Amygdala (tissue), 56 donors: ENCODE data around the gene RNF146.
"Not testable (repeated sequence)": the region's sequence is repeated elsewhere in the genome, so short reads cannot be mapped to it uniquely, and the experiment has no call there.

Experiments
- DNase-seq, 56 donors: peaks; one replicate each; lab custom pipeline; 2025; lab: John Stamatoyannopoulos, UW

RNF146 gene

DNA sequence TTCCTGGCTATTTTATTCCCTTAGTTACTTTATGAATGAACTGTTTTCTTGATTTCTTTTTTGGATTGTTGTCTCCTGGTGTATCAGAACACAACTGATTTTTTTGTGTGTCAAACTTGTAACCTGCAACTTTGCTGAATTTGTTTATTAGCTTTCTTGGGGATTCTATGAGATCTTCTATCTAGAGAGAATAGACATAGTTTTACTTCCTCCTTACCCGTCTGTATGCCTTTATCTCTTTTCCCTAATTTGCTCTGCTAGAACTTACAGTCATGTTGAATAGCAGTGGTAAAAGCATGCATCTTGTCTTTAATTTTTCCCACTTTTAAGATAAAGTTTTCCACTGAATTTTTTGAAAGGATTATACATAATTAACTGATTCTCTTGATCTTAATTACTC lies 13.2 kb downstream of the RNF146 start:
- DNase-seq = no peak

DNA sequence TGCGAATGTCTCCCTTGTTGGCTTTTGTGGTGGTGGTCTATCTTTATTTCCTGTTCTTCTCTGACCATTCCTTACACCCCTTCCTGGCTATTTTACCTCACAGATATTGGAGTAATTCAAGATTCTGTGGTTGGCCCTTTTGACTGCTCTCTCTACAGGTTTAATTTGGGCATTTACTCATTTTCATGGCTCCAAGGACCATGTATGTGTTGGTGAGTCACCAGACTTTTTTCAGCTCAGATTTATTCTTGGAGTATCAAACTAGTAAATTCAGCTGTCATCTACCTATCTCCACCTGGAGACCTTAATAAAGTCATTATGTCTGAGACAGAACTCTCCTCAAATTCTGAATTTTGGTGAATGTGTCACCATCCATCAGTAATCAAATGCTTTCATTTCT lies 15.5 kb downstream of the RNF146 start:
- DNase-seq = no peak

DNA sequence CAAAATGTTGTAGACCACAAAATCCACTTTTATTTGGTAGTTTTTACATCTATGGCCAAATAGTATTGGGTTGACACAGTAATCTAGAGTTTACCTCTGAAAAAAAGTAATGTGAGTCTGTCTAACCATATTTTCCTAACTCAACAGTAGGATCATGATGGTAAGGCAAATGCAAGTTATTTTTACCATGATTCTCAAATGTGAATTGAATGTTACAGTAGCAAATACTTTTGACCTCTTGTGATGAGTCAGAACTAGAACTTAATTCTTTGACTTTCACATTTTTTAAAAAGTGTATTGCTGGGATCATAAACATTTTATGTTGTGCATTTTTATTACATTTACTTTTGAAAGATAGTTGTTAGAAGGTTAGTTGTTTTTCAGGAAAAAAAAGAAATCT lies 22.0 kb downstream of the RNF146 start:
- no peak for DNase-seq

GRCh38 chr6:127289934-127290333 lies 23.3 kb downstream of the RNF146 start:
- DNase-seq = no peak

- no peak for DNase-seq
Observed at GRCh38 chr6:127290391-127291265, 24.0 kb downstream of the RNF146 start.

- no peak for DNase-seq
Observed at GRCh38 chr6:127291495-127291894, 24.8 kb downstream of the RNF146 start.

DNA sequence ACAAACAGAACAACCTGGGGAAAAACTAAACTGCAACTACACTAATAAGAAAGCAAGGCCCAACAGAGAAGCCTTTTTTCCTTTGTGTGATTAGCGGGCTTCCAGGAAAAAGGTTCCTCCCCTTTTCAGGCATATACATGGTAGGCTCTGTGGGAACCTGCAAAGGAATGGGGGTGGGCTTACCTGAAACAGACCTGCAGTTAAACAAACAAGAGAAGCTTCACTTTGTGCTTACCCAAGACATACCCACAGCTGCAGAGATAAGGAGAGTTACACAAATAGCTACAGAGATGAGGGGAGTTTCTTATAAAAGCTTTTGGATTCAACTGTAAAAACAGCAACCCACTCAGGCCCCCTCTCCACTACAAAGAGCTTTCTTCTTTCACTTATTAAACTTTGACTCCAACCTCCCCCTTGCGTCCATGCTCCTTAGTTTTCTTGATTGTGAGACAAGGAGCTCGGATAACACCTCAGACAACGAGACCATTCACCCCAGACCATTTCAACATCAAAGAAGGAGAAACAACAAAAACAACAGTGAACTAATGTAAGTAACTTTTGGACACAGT lies 30.9 kb downstream of the RNF146 start:
- DNase-seq = no peak

- DNase-seq = no peak
Observed at GRCh38 chr6:127298475-127298874, 31.8 kb downstream of the RNF146 start.

GRCh38 chr6:127299522-127300240 lies 33.0 kb downstream of the RNF146 start:
- DNase-seq = no peak

- DNase-seq = no peak
Observed at GRCh38 chr6:127300411-127300810, 33.7 kb downstream of the RNF146 start.

DNA sequence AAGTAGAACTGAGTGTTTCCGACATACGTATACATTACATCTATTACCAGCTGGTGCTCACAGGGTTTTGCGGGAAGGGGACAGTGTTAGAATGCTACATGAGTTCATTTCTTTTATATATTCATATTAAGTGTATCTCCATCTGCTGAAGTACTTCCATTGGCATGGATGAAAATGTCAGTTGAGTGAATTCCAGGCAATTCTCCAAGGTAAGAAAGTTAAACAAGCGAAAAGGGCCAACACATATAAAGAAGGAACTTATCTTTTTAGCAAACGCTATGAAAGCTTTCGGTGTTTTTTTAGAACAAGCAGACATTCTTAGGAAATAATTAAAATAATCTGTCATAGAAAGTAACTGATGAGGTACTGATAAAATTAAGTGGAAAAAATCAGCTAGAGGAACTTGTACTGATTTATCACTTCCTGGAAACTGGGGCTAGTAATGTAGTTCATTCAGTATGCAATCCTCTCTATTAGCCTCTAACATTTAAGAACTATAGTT lies 34.6 kb downstream of the RNF146 start:
- DNase-seq = no peak

GRCh38 chr6:127302728-127303660 lies 36.3 kb downstream of the RNF146 start:
- peak in 2 of 56 donors; percentile 9 to 49 for DNase-seq

DNA sequence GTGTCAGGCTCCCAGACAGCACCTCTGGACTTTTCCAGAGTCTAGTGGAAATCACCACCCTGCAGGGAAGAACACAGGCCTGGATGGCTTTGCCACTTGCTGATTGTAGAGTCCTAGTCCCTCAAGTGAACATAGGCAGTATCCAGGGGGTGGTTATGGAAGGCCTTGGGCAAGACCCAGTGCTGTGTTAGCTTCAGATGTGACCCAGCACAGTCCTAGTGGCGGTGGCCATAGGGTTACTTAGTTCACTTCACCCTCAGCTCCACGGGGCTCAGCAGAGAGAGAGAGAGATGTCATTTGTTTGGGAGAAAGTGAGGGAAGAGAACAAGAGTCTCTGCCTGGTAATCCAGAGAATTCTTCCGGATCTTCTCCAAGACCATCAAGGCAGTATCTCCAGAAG lies 37.3 kb downstream of the RNF146 start:
- DNase-seq = no peak

- DNase-seq = no peak
Observed at GRCh38 chr6:127305741-127306140, 39.1 kb downstream of the RNF146 start.

DNA sequence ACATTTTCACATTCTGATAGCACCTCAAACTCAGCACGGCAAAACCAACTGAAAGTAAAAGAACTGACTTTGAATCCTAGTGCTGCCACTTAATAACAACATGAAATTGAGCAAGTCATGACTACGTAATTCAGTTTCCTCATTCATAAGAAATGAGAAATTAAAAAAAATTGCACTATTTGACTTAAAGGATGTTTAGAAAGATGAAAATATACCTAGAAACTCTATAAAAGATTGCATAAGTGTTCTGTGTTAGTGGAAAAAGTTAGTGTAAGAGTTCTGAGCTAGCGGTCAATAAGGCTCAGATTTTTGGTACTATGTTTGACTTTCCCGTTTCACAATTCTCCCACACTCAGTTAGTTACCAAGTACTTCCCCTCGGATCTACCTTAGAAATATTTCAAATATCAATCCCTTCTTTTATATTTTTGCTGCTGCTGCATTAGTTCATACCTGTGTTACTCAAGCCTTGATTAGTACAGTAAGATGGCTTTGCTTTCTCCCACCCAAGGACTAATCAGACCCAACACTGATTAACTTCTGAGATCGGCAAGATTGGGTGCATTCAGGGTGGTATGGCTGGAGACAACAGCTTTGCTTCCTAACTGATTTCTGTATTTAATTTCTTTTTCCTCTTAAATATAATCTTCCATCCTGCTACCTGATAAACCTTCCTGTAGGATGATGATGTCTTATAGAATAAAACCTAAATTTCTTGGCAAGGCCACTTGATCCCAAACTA lies 50.9 kb downstream of the RNF146 start:
- no peak for DNase-seq

GRCh38 chr6:127319686-127320085 lies 53.0 kb downstream of the RNF146 start:
- DNase-seq = no peak

GRCh38 chr6:127328043-127328609 lies 61.5 kb downstream of the RNF146 start:
- no peak for DNase-seq

- DNase-seq = not testable (repeated sequence)
Observed at GRCh38 chr6:127331256-127331655, 64.6 kb downstream of the RNF146 start.

DNA sequence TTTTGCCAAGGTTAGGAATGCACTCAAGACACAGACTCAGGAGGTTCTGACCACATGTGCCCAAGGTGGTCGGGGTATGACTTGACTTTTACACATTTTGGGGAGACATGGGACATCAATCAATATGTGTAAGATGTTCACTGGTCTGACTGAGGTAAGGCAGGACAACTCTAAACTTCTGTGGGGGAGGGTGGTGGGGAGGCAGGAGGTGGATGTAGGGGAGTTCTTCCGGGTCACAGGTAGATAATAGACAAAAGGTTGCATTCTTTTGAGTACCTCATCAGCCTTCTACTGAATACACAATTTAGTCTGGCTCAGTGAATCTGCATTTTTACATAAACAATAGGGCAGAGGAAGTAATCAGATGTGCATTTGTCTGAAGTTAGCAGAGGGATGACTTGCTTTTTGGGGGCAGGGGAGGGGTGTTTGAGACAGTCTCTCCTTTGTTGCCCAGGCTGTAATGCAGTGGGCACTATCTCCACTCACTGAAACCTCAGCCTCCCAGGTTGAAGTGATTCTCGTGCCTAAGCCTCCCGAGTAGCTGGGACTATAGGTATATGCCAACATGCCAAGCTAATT lies 65.8 kb downstream of the RNF146 start:
- no peak for DNase-seq
